Ishikawa (cell line): Measurements from ENCODE around the gene TSFM.

Experiments used
- CEBPB ChIP-seq: IDR thresholded peaks from 2 replicates; pipeline ENCODE4 v1.6.1; 2012
- CREB1 ChIP-seq: IDR thresholded peaks from 2 replicates; pipeline ENCODE4 v1.6.1; 2012; ENCODE audit warnings: low read depth
- EGR1 ChIP-seq: IDR thresholded peaks from 2 replicates; pipeline ENCODE4 v1.6.1; 2012
- EP300 ChIP-seq: IDR thresholded peaks from 2 replicates; pipeline ENCODE4 v1.6.1; 2012; ENCODE audit warnings: borderline replicate concordance
- FOXM1 ChIP-seq: IDR thresholded peaks from 2 replicates; pipeline ENCODE4 v1.6.1; 2012; ENCODE audit warnings: low read depth, borderline replicate concordance
- MAX ChIP-seq: IDR thresholded peaks from 2 replicates; pipeline ENCODE4 v1.6.1; 2012
- NFIC ChIP-seq: IDR thresholded peaks from 2 replicates; pipeline ENCODE4 v1.6.1; 2012
- RAD21 ChIP-seq: IDR thresholded peaks from 2 replicates; pipeline ENCODE4 v1.6.1; 2012; ENCODE audit warnings: low read depth
- REST ChIP-seq: IDR thresholded peaks from 2 replicates; pipeline ENCODE4 v1.6.1; 2012; ENCODE audit warnings: low read depth, mild to moderate bottlenecking
- TAF1 ChIP-seq: IDR thresholded peaks from 2 replicates; pipeline ENCODE4 v1.6.1; 2012; ENCODE audit warnings: low read depth, mild to moderate bottlenecking
- TCF12 ChIP-seq: IDR thresholded peaks from 2 replicates; pipeline ENCODE4 v1.6.1; 2012; ENCODE audit warnings: low read depth
- TEAD4 ChIP-seq: IDR thresholded peaks from 2 replicates; pipeline ENCODE4 v1.6.1; 2012
- USF1 ChIP-seq: IDR thresholded peaks from 2 replicates; pipeline ENCODE4 v1.6.1; 2012
- YY1 ChIP-seq: IDR thresholded peaks from 2 replicates; pipeline ENCODE4 v1.6.1; 2012; ENCODE audit warnings: low read depth
- ZBTB7A ChIP-seq: IDR thresholded peaks from 2 replicates; pipeline ENCODE4 v1.6.1; 2012; ENCODE audit warnings: low read depth

The TSFM gene

GRCh38 chr12:57823131-57823907 lies 40.7 kb downstream of the TSFM start:
- TF ChIP-seq TEAD4 = no peak
- no peak for TF ChIP-seq REST
- no peak for TF ChIP-seq CEBPB
- TF ChIP-seq MAX = no peak
- TF ChIP-seq RAD21 = no peak

GRCh38 chr12:57823908-57824640 lies 41.5 kb downstream of the TSFM start:
- no peak for TF ChIP-seq USF1
- TF ChIP-seq CEBPB = no peak
- TF ChIP-seq TAF1 = no peak
- no peak for TF ChIP-seq TCF12
- no peak for TF ChIP-seq REST
- TF ChIP-seq EP300 = no peak
- no peak for TF ChIP-seq CREB1
- TF ChIP-seq YY1 = no peak

- no peak for TF ChIP-seq MAX
- no peak for TF ChIP-seq RAD21
- no peak for TF ChIP-seq TEAD4
- TF ChIP-seq YY1 = no peak
- no peak for TF ChIP-seq ZBTB7A
- no peak for TF ChIP-seq TCF12
- no peak for TF ChIP-seq FOXM1
These were observed 42.9 kb downstream of the TSFM start for GRCh38 chr12:57825451-57825850.

- TF ChIP-seq TEAD4 (no peak), CREB1 (no peak), EGR1 (no peak), RAD21 (no peak), REST (no peak), FOXM1 (no peak), TCF12 (no peak), USF1 (no peak), CEBPB (no peak), YY1 (no peak), TAF1 (no peak), NFIC (no peak), EP300 (no peak), ZBTB7A (no peak), MAX (no peak)
These were observed 43.8 kb downstream of the TSFM start for GRCh38 chr12:57826400-57826799.
